IMR-90 (cell line): Measurements from ENCODE around the gene PLA2G2E.

Experiments used
- TF ChIP-seq, protein P1 (sequence below): fragments of 150-350 bp; IDR thresholded peaks from 2 replicates; pipeline ENCODE4 v1.6.1; 2016; ENCODE audit warnings: low read depth, mild to moderate bottlenecking, low read length, moderate library complexity, borderline replicate concordance
- TF ChIP-seq, protein P2 (sequence below): fragments of 150-350 bp; IDR thresholded peaks from 2 replicates; pipeline ENCODE4 v1.6.1; 2017; ENCODE audit warnings: mild to moderate bottlenecking, antibody characterized with exemption, low read length, low read depth
- TF ChIP-seq, protein P3 (sequence below): conservative IDR thresholded peaks from 2 replicates; pipeline ENCODE4 v1.5.1; 2012; ENCODE audit warnings: mild to moderate bottlenecking, low read depth, low read length, improper control_type of control experiment

DNA sequence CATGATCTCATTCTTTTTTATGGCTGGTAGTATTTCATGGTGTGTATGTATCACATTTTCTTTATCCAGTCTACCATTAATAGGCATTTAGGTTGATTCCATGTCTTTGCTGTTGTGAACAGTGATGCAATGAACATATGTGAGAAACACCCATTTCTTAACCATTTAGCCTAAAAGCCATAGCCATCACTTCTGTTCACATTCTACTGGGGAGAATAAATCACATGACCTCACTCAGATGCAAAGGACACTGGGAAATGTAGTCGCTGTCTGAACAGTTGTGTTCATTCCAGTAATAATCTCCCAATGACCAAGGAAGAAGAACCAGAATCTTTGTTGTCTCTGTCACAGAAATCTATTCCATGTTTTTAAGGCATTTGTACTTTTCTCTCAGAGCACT lies 15.1 kb upstream of the PLA2G2E start:
- TF ChIP-seq, protein P1, sequence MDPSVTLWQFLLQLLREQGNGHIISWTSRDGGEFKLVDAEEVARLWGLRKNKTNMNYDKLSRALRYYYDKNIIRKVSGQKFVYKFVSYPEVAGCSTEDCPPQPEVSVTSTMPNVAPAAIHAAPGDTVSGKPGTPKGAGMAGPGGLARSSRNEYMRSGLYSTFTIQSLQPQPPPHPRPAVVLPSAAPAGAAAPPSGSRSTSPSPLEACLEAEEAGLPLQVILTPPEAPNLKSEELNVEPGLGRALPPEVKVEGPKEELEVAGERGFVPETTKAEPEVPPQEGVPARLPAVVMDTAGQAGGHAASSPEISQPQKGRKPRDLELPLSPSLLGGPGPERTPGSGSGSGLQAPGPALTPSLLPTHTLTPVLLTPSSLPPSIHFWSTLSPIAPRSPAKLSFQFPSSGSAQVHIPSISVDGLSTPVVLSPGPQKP, result no peak
- TF ChIP-seq, protein P2, sequence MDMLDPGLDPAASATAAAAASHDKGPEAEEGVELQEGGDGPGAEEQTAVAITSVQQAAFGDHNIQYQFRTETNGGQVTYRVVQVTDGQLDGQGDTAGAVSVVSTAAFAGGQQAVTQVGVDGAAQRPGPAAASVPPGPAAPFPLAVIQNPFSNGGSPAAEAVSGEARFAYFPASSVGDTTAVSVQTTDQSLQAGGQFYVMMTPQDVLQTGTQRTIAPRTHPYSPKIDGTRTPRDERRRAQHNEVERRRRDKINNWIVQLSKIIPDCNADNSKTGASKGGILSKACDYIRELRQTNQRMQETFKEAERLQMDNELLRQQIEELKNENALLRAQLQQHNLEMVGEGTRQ, result no peak
- TF ChIP-seq, protein P3, sequence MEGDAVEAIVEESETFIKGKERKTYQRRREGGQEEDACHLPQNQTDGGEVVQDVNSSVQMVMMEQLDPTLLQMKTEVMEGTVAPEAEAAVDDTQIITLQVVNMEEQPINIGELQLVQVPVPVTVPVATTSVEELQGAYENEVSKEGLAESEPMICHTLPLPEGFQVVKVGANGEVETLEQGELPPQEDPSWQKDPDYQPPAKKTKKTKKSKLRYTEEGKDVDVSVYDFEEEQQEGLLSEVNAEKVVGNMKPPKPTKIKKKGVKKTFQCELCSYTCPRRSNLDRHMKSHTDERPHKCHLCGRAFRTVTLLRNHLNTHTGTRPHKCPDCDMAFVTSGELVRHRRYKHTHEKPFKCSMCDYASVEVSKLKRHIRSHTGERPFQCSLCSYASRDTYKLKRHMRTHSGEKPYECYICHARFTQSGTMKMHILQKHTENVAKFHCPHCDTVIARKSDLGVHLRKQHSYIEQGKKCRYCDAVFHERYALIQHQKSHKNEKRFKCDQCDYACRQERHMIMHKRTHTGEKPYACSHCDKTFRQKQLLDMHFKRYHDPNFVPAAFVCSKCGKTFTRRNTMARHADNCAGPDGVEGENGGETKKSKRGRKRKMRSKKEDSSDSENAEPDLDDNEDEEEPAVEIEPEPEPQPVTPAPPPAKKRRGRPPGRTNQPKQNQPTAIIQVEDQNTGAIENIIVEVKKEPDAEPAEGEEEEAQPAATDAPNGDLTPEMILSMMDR, result no peak
